HG03457 (cell line): Measurements from ENCODE around the gene GALNT9.
"Not testable (repeated sequence)": the region's sequence is repeated elsewhere in the genome, so short reads cannot be mapped to it uniquely, and the experiment has no call there.

ENCODE experiments used
- ATAC-seq: cut with Tn5 transposase; IDR thresholded peaks from one replicate; pipeline ENCODE4 v1.9.1; 2021; ENCODE audit warnings: moderate number of reproducible peaks; ENCODE audit not compliant: unreplicated experiment

Gene GALNT9

GRCh38 chr12:132267873-132268272 is 61.5 kb downstream of the GALNT9 start:
- no peak for ATAC-seq

- ATAC-seq = no peak
These were observed 62.6 kb downstream of the GALNT9 start for GRCh38 chr12:132266802-132267201.

GRCh38 chr12:132266370-132266769 is 63.0 kb downstream of the GALNT9 start:
- no peak for ATAC-seq

- ATAC-seq = not testable (repeated sequence)
These were observed 63.6 kb downstream of the GALNT9 start for GRCh38 chr12:132265822-132266221.

GRCh38 chr12:132265056-132265800 is 64.2 kb downstream of the GALNT9 start:
- ATAC-seq = no peak

- no peak for ATAC-seq
These were observed 65.0 kb downstream of the GALNT9 start for GRCh38 chr12:132264086-132265010.

- ATAC-seq = no peak
These were observed 65.8 kb downstream of the GALNT9 start for GRCh38 chr12:132263451-132264049.

GRCh38 chr12:132263061-132263360 is 66.4 kb downstream of the GALNT9 start:
- no peak for ATAC-seq

- ATAC-seq = no peak
These were observed 66.9 kb downstream of the GALNT9 start for GRCh38 chr12:132262256-132263060.

GRCh38 chr12:132261328-132262138 is 67.9 kb downstream of the GALNT9 start:
- ATAC-seq = no peak

GRCh38 chr12:132260721-132261120 is 68.7 kb downstream of the GALNT9 start:
- ATAC-seq = no peak

GRCh38 chr12:132259872-132260695 is 69.3 kb downstream of the GALNT9 start:
- ATAC-seq = no peak

GRCh38 chr12:132259364-132259871 is 70.0 kb downstream of the GALNT9 start:
- ATAC-seq = no peak

- no peak for ATAC-seq
These were observed 70.8 kb downstream of the GALNT9 start for GRCh38 chr12:132258543-132258942.

GRCh38 chr12:132257955-132258490 is 71.4 kb downstream of the GALNT9 start:
- no peak for ATAC-seq

- ATAC-seq = no peak
These were observed 72.0 kb downstream of the GALNT9 start for GRCh38 chr12:132257206-132257954.

GRCh38 chr12:132256646-132257045 is 72.7 kb downstream of the GALNT9 start:
- no peak for ATAC-seq

- ATAC-seq = no peak
These were observed 73.7 kb downstream of the GALNT9 start for GRCh38 chr12:132255642-132256041.
